Embryonic facial prominence (tissue), 1 donor: ENCODE data around the gene HHAT.

Experiments used
- DNase-seq: peaks from one replicate; pipeline ENCODE4 v3.0.0-alpha.2; 2016; ENCODE audit errors: extremely low spot score

Gene HHAT

GRCh38 chr1:210540288-210540687 lies 211.6 kb downstream of the HHAT start:
- DNase-seq, result no peak

DNA sequence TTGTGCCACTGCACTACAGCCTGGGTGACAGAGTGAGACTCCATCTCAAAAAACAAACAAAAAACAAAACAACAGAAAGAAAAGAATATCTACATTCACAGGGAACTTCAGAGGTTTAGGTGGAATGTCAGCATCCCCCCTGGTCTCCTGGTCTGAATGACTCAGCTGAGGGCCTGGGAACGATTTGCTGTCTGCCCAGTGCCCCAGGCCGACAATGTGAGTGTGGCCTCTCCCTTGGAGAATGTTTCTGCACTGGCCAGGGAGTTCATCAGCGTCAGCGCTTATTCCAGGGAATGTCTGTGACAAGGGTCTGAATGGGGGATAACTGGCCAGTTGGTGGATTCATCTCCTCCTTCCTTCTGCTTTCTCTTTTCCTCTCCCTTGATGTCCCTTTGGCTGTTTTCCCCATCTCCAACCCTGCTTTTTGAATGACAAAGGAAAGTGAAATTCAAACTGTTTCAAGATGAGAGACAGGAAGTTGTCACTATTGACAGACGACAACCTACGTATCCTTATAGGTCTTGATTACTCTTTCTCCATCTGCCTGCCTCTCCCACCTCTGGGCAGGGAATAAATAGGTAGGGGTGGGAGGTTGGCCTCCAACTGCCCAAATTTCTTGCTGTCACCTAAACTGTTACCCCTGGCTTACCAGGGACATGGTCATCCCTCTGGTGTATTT lies 213.1 kb downstream of the HHAT start:
- DNase-seq, result no peak

GRCh38 chr1:210551899-210552298 lies 223.2 kb downstream of the HHAT start:
- no peak for DNase-seq

- DNase-seq, result no peak
These were observed 225.0 kb downstream of the HHAT start for GRCh38 chr1:210553711-210554110.

- DNase-seq, result no peak
These were observed 225.7 kb downstream of the HHAT start for GRCh38 chr1:210554382-210554781.

- no peak for DNase-seq
These were observed 227.8 kb downstream of the HHAT start for GRCh38 chr1:210556475-210556874.

DNA sequence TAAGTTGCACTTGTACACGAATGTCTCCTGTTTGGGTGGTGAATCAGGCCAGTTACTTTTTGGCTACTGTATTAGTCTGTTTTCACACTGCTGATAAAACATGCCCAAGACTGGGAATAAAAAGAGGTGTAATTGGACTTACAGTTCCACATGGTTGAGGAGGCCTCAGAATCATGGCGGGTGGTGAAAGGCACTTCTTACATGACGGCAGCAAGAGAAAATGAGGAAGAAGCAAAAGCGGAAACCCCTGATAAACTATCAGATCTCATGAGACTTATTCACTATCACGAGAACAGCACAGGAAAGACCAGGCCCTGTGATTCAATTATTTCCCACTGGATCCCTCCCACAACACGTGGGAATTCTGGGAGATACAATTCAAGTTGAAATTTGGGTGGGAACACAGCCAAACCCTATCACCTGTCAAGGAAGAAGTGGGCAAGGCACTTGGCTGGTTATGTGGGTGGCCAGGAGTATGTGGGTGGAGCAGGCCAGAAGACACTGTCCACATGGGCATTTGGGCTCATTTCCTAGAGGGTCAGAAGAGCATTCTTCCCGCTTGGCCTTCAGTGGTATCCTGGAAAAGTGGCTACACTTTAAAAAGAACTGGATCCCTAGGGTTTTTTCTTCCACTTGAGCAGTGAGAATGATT lies 228.8 kb downstream of the HHAT start:
- DNase-seq, result no peak

- no peak for DNase-seq
These were observed 229.6 kb downstream of the HHAT start for GRCh38 chr1:210558302-210558701.

DNA sequence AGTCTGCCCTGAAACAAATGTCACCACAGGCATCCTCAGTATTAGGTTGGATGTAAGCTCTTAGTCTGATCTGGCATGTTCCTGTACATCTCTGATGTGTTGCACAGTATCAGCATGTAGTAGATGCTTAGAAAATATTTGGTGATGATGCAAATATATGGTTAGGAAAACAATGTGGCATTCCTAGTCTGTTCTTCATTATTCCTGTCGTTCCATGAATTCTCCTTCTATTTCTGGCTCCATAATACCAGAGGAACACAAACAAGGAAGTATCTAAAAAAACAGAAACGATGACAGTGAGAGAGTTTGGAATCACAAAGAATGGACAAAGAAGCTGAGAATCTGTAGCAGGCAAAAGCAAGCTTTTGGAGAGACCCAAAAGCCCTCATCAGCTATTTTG lies 236.6 kb downstream of the HHAT start:
- DNase-seq, result no peak

GRCh38 chr1:210568631-210569030 lies 239.9 kb downstream of the HHAT start:
- DNase-seq, result no peak

DNA sequence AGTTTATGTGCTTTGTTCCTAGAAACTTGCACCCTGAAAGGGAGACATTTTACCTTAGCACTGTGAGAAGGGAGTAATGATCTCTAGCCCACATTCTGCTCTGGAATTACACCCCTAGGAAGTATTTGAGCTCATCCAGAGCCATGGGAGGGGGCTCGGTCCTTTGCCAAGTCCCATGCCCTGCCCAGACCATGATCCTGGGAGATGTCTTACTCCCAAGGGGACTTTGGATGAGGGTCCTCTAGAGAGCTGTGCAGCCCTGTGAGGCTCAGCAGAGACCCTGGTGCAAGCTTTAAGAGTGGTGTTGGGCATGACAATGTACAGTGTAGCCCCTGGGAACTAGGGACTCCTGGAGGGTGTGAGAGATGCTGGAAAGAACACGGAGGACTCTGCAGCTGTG lies 241.4 kb downstream of the HHAT start:
- DNase-seq, result no peak

DNA sequence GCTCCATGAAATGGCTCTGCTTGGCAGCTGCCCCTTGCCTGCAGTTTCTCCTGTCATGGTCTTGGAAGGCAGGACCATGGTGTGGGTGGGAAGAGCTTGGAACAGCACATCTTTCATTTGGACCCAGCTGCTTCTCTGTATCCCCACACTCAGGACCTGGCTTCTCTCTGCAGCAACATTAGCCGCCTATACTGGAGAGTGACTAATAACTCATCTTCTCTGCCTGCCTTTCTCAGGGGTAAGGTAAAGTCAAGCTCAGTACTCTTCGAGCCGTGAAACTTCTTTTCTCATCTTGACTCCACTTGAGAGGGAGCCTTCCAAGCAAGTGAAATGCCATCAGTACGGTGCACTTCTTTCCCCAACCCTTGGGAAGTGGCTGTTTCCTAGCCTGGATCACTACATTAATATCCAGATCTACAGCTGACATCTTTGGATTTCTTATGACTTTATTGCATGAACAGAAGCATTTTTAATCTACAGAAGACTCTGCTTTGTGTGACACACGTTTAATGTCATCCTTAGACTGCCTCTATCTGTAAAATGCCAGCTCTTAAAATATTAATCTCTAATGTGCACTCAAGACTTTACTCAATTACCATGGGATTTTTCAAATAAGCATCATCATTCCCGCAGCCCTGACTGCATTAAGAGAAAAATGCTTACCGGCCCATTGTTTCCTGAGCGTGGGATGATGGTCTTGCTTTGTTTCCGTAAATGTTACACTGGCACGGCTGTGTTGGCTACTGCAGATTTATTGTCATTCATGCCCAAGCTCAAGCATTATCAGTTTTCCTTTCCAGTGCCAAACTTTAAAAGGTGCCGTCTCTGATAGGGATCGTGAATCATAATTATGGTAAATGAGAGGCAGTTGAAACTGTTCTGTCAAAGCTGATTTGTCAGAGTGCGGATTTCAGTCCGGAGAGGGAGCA lies 242.9 kb downstream of the HHAT start:
- DNase-seq, result no peak

- no peak for DNase-seq
These were observed 244.4 kb downstream of the HHAT start for GRCh38 chr1:210573141-210573540.

- DNase-seq, result no peak
These were observed 253.7 kb downstream of the HHAT start for GRCh38 chr1:210582205-210582970.

GRCh38 chr1:210584439-210585113 lies 255.9 kb downstream of the HHAT start:
- peak; percentile 23 for DNase-seq

DNA sequence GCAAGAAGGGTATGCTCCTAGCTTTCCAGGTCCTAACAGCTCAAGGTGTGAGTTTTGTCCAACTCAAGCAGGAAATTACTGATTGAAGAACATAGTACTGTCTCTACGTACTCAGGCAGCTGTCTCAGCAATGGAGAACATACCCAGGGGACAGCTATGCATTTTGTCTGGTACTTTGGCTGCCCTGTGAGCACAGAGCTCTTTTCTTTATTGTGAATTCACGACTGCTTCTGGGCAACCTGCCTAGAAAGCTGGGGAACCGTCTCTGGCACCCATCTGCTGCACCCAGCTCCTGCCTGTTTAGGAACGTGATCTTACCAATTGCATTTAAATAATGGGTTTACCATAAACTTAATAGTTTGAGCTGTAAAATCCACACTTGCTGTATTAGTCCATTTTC lies 258.1 kb downstream of the HHAT start:
- no peak for DNase-seq

- no peak for DNase-seq
These were observed 258.9 kb downstream of the HHAT start for GRCh38 chr1:210587566-210587965.

DNA sequence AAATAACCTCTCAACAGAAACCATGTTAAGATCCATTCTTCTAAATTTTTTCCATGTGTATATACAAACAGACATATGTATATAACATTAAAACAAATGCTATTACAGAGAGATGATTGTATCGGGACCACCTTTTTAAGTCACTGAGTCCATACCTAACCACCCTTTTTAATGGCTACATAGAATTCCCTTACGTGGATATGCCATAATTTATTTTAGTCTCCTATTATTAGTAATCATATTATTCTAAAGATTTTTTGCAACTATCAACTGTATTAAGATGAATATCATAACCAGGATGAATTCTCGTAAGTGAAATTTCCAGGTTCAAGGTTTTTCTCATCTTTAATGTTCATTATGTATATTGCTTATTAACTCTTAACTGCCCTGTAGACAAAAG lies 259.7 kb downstream of the HHAT start:
- no peak for DNase-seq

- no peak for DNase-seq
These were observed 260.2 kb downstream of the HHAT start for GRCh38 chr1:210588946-210589345.

- DNase-seq, result no peak
These were observed 262.5 kb downstream of the HHAT start for GRCh38 chr1:210591214-210591613.

- DNase-seq, result no peak
These were observed 265.9 kb downstream of the HHAT start for GRCh38 chr1:210594605-210595004.
